Frontal cortex (tissue), 4 donors: Measurements from ENCODE around the gene NOL4L. TPM values are rescaled to one million over a fixed set of nuclear protein-coding genes. Genes with fewer than 3 reads are reported as not detected.

Experiments
- DNase-seq, 2 donors: peaks; one replicate each; pipeline ENCODE4 v3.0.0; 2012; ENCODE audit warnings: low spot score in 2 of 2
- FAIRE-seq: peaks from 2 replicates; lab custom pipeline; 2012; peaks lifted over from hg19 to GRCh38; lab: Jason Lieb, UNC
- total RNA-seq: library from RNA; depleted of rRNA; stranded (reverse); fragments of >200 nt; gene quantifications from one replicate; pipeline ENCODE4 v1.2.3, GENCODE V29; 2014
- donor health status: control.
- donor health status: control.
- donor health status: control.

Gene NOL4L
- total RNA-seq, 1 donor from 2014 or later, result 13.0 TPM

DNA sequence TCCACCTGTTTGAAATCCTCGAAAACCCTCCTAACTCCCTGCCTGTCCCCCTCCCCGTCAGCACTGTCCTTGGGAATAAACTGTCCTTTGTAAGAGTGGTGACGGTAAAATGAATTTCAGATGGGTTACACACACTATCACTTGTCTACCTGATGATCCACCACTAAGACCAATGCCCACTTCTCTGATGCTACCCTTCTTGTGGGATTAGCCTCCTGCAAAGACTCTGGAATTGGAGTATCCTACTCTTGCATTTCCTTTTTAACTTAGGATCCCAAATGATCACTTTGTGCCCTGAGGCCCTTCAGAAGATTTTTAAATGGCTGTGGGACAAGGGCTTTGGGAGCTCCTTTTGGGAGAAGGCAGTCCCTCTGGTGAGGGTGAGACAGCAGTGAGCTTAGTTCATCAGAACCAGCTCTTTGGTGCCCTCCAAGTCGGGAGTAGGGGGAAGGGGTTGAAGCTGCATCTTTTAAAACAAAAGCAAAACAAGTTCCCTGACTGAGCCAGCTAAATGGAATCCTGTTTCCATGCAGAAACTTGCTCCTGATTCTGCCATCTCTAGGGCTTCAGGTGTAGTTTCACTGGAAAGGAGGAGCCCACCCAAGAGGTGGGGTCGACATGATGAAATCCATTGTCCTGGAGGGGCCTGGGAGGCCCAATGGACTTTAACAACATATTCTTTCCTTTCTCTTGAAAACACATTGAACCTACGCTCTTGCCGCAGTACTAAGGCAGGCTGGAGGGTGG lies 140.5 kb downstream of the NOL4L start:
- FAIRE-seq (no peak), DNase-seq (no peak)

DNA sequence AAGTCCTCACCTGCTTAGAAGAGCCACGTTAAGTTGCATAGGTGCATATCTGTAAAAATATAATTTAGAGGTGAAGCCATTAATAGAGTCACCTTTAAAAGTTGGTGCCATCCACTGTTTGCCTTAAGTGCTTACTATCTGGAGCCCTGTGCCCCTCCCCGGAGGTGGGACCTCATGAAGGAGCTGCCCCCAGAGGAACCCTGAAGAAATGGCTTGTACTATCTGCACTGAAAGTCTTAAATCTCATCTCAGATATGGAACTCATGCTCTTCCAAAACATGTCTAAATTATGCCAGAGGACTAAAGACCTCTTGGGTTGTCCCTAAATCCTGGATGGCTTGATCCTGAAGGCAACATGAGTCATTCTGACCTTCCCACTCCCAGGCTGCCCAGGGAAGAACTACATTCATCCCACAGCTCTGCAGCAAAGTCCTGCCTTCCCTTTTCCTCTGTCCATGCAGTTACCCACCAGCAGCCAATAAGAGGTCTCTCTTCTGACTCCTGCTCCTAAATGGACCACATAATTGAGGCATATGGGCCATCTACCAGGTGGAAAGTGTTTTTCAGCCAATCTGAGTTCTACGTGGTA lies 141.7 kb downstream of the NOL4L start:
- FAIRE-seq, result no peak

DNA sequence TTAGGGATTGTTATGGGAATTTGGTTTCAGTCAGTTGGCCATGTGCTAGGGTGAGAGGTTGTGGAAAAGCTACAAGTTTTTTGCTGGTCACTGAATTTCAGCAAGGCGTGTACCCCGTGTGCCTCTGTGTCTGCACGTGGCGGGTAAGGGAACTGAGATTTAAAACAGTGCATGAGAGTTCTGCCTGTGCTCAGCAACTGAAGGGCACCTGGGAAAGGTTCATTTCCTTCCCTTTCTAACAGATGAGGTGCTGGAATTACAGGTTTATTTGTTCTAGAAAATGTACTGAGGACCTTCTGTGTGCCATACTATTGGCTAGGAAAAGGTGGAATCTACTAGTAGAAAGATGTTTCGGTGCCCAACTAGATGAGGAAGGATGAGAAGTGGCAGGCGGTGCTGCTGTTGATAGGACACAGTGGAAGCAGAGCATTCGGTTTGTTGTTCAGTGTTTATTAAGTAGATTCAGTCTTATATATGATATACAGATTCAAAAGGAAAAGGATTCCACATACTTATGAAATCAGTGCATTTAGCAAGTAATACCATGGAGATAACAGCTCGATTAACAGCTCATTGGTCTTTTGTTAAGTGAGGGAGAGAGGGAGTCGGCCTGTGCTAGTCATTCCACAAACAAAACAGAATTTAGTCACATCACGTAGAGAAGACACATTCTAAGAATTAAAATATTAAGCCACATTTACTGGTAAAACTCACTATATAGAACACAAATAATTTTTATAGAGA lies 142.3 kb downstream of the NOL4L start:
- FAIRE-seq (no peak), DNase-seq (no peak)

More for the DNA sequence above, 141.7 kb downstream of the NOL4L start:
- DNase-seq, result no peak

DNA sequence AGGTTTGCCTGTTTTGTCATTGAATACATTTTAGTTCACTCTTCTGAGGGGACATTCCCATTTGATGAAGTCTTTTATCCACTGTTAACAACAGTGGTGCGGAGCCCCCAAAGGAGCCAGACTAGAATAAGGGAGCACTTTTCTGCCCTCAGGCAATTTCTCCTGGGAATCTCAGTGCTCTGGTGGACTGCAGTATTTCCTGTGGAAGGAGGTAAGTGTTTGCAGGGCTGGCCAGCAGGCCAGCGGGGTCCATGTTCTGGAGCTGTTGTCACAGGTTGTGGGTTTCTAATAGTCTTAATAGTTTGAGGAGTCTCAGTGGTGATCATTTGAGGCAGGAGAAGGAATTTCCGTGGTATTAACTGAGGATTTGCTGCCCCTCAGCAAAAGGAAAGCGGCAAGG lies 143.5 kb downstream of the NOL4L start:
- FAIRE-seq (no peak), DNase-seq (no peak)

DNA sequence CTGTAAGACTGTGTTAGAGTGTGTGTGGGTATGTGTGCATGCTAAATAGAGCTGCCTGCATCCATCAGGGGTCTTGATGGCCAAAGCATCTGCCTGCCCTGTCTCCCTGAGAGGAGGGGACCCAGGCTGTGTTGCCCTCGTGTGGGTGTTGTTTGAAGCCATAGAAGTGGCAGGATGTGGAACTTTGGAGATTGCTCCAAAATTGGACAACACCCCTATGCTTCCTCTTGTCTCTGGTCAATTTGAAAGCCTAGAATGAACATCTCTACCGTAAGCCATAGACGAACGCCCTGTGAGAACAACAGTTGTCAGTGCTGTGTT lies 144.4 kb downstream of the NOL4L start:
- FAIRE-seq (no peak), DNase-seq (no peak)

DNA sequence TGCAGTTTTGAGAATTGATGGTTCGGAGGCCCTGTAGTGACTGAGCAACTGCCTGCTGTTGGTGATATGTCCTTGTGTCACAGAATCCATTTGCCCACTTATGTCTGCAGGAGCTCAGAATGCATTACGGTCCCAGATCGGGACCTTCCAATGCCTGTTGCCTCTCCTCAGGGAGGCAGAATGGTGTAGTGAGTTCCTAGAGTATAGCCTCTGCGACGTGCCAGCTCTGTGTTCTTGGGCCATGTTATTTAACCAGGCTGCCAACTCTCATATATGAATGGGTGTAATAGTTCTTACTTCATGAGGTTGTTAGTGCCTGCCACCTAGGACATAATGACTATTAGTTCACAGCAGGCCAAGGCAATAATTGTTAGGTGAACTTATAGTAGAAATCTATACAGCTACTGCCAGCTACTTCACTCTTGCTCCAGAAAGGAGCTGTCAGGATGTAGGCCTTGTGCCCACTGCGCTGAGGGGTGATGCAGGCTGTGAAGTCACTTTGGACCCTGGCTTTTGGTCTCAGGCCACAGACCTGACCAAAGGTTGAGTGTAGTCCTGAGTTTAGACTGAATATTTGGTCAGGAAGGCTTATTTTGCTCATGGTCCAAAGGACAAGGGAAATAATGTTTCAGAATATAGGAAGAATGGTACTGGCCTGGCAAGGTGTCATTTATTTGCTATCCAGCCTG lies 144.9 kb downstream of the NOL4L start:
- no peak for DNase-seq
- FAIRE-seq, result no peak

DNA sequence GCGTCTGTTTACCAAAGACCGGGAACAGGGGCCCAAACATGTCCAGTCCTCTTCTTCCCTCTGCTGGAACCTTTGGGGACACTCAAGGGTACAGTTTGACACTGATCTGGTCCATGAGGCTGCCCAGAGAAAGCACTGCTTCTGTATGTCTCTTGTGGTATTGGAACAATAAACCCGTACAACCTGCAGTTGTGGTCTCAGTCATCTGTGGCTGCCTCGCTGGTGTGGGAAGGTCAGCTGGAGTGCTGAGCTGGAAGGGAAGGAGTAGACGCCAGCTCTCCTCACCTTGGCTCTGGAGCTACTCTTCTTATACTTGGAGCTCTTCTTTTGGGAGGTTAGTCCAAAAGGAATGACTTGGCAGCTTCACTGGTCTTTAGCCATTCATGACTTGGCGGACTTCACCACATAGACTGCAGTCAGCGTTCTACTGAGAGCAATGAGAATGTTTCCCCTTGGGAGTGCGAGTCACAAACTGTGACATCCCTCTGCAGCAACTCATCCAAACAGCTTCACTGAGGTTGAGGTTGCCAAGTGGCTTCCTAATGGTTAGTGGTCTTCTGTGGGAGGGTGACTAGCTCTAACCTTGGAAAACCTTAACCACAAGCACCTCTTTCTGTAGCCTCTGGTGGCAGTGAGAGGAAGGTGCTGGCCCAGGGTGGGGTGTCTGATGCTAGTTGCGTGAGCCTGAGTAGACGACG lies 145.9 kb downstream of the NOL4L start:
- DNase-seq, result no peak
- no peak for FAIRE-seq

DNA sequence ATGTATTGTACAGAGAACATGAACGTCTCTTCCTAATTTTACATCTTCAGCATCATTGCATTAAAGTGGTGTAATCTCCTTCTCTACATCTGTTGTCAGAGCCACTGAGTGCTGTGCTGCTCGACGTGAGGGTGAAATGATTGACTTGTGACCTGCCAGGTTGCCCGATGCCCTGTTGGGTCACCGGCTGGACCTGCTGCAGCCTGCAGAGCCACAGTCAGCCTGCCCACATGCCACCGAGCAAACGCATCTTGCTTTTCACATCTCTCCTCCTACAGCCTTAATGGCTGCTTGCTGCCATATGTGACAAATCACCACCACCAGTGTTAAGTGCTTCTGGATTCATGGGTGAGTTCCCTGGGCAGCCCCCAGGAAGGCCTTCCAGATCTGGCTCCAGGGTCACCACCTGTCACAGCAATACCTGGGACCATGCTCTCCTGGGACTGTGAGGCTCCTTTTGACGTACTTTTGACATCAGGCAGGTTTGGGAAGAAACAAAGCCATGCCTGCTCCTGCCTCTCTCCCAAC lies 146.7 kb downstream of the NOL4L start:
- FAIRE-seq, result no peak
- no peak for DNase-seq

DNA sequence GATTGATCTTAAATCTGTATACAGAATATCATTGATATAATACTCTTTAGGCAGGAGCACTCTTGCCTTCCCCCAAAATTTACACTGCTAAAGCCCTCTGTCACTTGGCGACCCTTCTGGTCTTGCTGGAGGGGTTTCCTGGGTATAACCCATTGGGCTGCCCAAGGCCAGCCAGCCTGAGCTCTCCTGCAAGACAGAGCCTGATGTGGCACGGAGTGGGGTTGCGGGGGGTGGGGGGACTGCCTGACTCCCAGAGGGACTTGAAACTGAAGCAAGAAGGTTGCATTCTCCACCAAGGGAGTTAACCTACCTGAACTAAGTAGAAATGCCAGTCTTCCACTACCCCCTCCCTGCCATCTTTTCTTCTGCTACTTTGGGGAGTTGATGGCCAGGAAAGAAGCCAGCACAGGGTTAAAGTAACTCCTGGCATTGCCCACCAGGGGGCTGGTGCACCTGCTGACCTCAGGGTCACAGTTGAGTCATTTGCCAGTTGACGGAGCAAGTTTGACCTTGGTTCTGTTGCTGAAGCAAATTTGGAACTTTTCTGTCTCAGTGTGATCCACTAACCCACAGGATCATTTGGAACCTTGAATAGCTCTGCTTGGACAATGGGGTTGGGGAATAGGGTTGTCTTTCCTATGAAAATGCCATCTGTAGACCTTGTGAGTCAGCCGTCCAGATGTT lies 147.6 kb downstream of the NOL4L start:
- FAIRE-seq (no peak), DNase-seq (peak in 1 of 2 donors; percentile 2)

DNA sequence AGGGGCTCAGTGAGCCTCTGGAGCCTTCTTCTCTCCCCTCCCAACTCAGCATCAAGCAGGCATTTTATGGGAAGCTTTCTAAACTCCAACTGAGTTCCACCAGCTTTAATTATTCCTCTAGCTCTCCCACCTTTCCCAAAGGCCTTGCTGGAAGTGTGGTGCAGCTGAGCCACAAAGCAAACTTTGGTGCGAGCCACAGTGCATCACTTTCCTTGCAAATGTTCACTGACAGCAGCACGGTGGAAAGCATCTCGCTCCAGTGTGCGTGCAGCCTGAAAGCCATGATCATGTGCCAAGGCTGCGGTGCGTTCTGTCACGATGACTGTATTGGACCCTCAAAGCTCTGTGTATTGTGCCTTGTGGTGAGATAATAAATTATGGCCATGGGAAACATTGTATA lies 148.2 kb downstream of the NOL4L start:
- FAIRE-seq, result no peak
- peak in 1 of 2 donors; percentile 4 for DNase-seq

DNA sequence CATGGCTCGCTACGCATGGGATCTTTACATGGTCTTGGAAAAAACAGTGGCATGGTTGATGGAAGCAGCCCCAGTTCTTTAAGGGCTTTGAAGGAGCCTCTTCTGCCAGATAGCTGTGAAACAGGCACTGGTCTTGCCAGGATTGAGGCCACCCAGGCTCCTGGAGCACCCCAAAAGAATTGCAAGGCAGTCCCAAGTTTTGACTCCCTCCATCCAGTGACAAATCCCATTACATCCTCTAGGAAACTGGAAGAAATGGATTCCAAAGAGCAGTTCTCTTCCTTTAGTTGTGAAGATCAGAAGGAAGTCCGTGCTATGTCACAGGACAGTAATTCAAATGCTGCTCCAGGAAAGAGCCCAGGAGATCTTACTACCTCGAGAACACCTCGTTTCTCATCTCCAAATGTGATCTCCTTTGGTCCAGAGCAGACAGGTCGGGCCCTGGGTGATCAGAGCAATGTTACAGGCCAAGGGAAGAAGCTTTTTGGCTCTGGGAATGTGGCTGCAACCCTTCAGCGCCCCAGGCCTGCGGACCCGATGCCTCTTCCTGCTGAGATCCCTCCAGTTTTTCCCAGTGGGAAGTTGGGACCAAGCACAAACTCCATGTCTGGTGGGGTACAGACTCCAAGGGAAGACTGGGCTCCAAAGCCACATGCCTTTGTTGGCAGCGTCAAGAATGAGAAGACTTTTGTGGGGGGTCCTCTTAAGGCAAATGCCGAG lies 148.8 kb downstream of the NOL4L start:
- FAIRE-seq (no peak), DNase-seq (peak in 1 of 2 donors; percentile 2)

DNA sequence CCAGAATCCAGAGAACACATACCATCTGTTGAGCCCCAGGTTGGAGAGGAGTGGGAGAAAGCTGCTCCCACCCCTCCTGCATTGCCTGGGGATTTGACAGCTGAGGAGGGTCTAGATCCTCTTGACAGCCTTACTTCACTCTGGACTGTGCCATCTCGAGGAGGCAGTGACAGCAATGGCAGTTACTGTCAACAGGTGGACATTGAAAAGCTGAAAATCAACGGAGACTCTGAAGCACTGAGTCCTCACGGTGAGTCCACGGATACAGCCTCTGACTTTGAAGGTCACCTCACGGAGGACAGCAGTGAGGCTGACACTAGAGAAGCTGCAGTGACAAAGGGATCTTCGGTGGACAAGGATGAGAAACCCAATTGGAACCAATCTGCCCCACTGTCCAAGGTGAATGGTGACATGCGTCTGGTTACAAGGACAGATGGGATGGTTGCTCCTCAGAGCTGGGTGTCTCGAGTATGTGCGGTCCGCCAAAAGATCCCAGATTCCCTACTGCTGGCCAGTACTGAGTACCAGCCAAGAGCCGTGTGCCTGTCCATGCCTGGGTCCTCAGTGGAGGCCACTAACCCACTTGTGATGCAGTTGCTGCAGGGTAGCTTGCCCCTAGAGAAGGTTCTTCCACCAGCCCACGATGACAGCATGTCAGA lies 149.6 kb downstream of the NOL4L start:
- FAIRE-seq (no peak), DNase-seq (peak in 1 of 2 donors; percentile 14)

DNA sequence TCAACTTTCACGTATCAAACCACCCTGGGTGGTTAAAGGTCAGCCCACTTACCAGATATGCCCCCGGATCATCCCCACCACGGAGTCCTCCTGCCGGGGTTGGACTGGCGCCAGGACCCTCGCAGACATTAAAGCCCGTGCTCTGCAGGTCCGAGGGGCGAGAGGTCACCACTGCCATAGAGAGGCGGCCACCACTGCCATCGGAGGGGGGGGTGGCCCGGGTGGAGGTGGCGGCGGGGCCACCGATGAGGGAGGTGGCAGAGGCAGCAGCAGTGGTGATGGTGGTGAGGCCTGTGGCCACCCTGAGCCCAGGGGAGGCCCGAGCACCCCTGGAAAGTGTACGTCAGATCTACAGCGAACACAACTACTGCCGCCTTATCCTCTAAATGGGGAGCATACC lies 150.7 kb downstream of the NOL4L start:
- DNase-seq (peak in 1 of 2 donors; percentile 6), FAIRE-seq (no peak)

DNA sequence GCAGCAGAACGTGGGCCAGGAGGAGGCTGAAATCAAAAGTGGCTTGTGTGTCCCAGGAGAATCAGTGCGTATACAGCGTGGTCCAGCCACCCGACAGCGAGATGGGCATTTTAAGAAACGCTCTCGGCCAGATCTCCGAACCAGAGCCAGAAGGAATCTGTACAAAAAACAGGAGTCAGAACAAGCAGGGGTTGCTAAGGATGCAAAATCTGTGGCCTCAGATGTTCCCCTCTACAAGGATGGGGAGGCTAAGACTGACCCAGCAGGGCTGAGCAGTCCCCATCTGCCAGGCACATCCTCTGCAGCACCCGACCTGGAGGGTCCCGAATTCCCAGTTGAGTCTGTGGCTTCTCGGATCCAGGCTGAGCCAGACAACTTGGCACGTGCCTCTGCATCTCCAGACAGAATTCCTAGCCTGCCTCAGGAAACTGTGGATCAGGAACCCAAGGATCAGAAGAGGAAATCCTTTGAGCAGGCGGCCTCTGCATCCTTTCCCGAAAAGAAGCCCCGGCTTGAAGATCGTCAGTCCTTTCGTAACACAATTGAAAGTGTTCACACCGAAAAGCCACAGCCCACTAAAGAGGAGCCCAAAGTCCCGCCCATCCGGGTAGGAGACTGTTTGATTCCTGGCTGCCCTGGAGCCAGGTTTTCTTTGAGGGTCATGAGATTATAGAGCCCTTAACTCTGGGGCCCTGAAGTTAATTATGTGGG lies 151.7 kb downstream of the NOL4L start:
- FAIRE-seq, result no peak

DNA sequence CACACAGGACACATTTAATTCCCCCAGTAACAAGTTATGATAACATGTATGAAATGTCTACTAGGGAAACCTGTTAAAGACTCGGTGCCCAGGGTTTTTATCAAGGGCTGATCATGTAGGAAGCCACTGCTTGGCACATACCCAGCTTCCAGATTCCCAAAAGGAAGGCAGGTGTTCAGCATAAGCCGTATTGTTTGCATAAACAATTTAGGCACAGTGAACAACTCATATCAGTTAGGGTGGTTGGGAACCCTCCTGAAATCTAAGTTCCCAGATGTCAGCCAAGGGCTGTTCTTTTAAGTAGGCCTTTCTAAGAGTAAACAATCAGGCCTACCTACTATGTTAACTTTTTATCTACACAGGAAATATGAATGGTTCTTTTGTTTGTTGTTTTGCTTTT lies 152.9 kb downstream of the NOL4L start:
- peak in 1 of 2 donors; percentile 6 for DNase-seq
- FAIRE-seq, result no peak

More for the DNA sequence above, 151.7 kb downstream of the NOL4L start:
- peak in 1 of 2 donors; percentile 25 for DNase-seq

DNA sequence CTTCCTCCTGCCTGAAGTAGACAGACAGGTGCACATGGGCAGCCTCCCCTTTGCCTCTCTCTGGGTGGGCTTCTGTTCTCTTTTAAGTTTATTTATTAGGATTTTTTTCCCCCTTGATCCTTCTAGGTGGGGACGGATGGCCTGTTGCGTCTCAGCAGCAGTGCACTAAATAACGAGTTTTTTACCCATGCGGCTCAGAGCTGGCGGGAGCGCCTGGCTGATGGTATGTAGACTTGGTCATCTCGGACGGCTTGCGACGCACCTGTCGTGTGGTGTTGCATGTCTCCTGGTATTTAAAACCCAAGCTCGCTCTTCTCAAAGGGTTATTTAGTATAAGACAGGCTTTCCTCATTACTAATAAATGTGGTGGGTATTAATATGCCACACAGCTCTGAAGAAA lies 153.7 kb downstream of the NOL4L start:
- no peak for FAIRE-seq
- DNase-seq, result peak in 1 of 2 donors; percentile 6

DNA sequence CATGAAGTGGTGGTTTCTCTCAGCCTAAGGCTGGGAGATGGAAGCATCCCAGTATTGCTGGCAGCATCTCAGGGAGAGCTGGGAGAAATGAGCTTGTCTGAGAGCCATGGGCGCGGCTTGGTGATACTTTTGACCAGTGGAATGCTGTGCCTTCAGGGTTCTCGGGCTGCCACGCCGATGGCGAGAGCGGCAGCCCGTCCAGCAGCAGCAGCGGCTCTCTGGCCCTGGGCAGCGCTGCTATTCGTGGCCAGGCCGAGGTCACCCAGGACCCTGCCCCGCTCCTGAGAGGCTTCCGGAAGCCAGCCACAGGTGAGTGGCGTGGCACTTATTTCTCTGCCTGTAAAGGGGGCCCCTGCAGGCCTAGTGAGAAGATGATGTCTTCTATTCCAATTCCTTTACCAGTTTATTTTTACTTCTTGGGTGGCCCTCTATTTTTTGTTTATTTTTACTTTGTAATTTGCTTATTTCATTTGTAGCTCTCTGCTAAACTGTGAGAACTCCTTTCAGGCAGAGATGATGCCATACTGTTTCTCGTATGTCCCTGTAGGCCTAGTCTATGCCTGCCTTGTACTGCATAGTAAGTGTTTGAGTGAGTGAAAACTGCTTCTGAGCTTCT lies 155.3 kb downstream of the NOL4L start:
- FAIRE-seq (no peak), DNase-seq (no peak)
